Gastroesophageal sphincter (tissue), 4 donors: ENCODE data around the gene TBCE. TPM values are rescaled to one million over a fixed set of nuclear protein-coding genes. Genes with fewer than 3 reads are reported as not detected.
"Not testable (repeated sequence)": the region's sequence is repeated elsewhere in the genome, so short reads cannot be mapped to it uniquely, and the experiment has no call there.

Experiments
- ATAC-seq: fragments of 150-250 bp; one replicate; pipeline ENCODE4 v1.9.1; 2016; ENCODE audit warnings: mild to moderate bottlenecking, moderate library complexity
- H3K27ac ChIP-seq, 4 donors: fragments of 200-600 bp; sonication (generic) in 3 of 4; 1 replicate in 3 of 4; 2 replicates in 1 of 4; pipeline ENCODE4 v1.5.1; 2016 to 2019
- H3K27me3 ChIP-seq: fragments of 200-600 bp; sonication (generic); one replicate; pipeline ENCODE4 v1.5.1; 2019
- H3K36me3 ChIP-seq, 2 donors: fragments of 200-600 bp; sonication (generic); one replicate each; pipeline ENCODE4 v1.5.1; 2019; ENCODE audit warnings: control low read depth in 1 of 2
- H3K4me1 ChIP-seq, 3 donors: fragments of 200-600 bp; sonication (generic); 1 replicate in 2 of 3; 2 replicates in 1 of 3; pipeline ENCODE4 v1.5.1; 2016 to 2019; ENCODE audit warnings: control low read depth in 2 of 3
- H3K4me3 ChIP-seq, 2 donors: fragments of 200-600 bp; sonication (generic); one replicate each; pipeline ENCODE4 v1.5.1; 2019; ENCODE audit warnings: mild to moderate bottlenecking in 1 of 2, moderate library complexity in 1 of 2
- H3K9me3 ChIP-seq, 3 donors: fragments of 200-600 bp; sonication (generic); one replicate each; pipeline ENCODE4 v1.5.1; 2017 to 2019; ENCODE audit warnings: control low read depth in 2 of 3
- CTCF ChIP-seq, 4 experiments: fragments of 200-600 bp in 2 of 4; fragments of 450-650 bp in 2 of 4; sonication (generic) in 1 of 4; IDR thresholded peaks; one replicate each; pipeline ENCODE4 v1.5.1; 2017 to 2019; ENCODE audit warnings: antibody characterized with exemption in 4 of 4, mild to moderate bottlenecking in 2 of 4, moderate library complexity in 2 of 4
- EP300 ChIP-seq: sonication (generic); formaldehyde crosslinking; IDR thresholded peaks from one replicate; pipeline ENCODE4 v1.6.1; 2017; ENCODE audit warnings: antibody characterized with exemption, mild to moderate bottlenecking
- POLR2A ChIP-seq, 2 donors: fragments of 450-650 bp; IDR thresholded peaks; one replicate each; pipeline ENCODE4 v1.6.1; 2017; ENCODE audit warnings: antibody characterized with exemption in 2 of 2, mild to moderate bottlenecking in 2 of 2, moderate library complexity in 1 of 2
- POLR2AphosphoS5 ChIP-seq: sonication (generic); formaldehyde crosslinking; IDR thresholded peaks from one replicate; pipeline ENCODE4 v1.6.1; 2017; ENCODE audit warnings: antibody characterized with exemption
- WGBS, 2 donors: methylation state at CpG; one replicate each; pipeline ENCODE4 v1.1.5; 2018; ENCODE audit warnings: low coverage in 1 of 2; 5-methylcytosine and 5-hydroxymethylcytosine counted together
- total RNA-seq, 4 donors: library from RNA; depleted of rRNA; stranded (reverse); fragments of >200 nt; gene quantifications; one replicate each; pipeline ENCODE4 v1.1.0, GENCODE V29; 2016

Gene TBCE
- total RNA-seq, 4 donors from 2014 or later, result 13.9 to 22.7 (median 15.4) TPM

DNA sequence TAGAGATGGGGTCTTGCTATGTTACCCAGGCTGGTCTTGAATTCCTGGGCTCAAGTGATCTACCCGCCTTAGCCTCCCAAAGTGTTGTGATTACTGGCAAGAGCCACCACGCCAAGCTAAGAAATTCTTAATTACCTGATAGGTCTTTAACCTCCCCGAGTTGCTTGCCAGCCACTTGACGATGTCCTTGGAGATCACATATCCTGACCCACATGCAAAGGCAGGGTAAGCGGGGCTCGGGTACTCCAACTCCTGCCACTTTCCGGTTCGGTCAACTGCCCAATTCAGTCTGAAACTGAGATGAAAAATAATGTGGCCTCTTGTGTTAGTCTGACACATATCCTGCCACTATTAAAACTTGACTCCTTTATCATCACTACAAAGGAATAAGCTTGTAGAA lies 86.8 kb downstream of the TBCE start:
- WGBS, 2 donors, result 83 to 98% methylated on average over 5 to 7 of the region's 8 CpGs
- TF ChIP-seq POLR2AphosphoS5 (no peak), POLR2A (IDR thresholded peaks at IDR 0.05) (no peak), CTCF (IDR thresholded peaks at IDR 0.05) (no peak), EP300 (no peak)
- no peak overlapping the region for H3K27ac ChIP-seq
- no peak overlapping the region for H3K4me3 ChIP-seq
- no peak for ATAC-seq
- peaks cover 0 to 6% (median 0%) of the 10 kb centered on the region in 3 donors for H3K4me1 ChIP-seq
- H3K27me3 ChIP-seq, result no peaks in the 10 kb centered on the region
- H3K36me3 ChIP-seq, result peaks cover 0 to 75% of the 10 kb centered on the region in 2 donors
- no peaks in the 10 kb centered on the region for H3K9me3 ChIP-seq

- Histone ChIP-seq H3K9me3 (no peaks in the 10 kb centered on the region), H3K27ac (no peak overlapping the region), H3K36me3 (peaks cover 0 to 64% of the 10 kb centered on the region in 2 donors), H3K4me1 (peaks cover 0 to 6% (median 0%) of the 10 kb centered on the region in 3 donors), H3K27me3 (no peaks in the 10 kb centered on the region), H3K4me3 (no peak overlapping the region)
- no peak for ATAC-seq
- TF ChIP-seq EP300, result no peak
- TF ChIP-seq CTCF (IDR thresholded peaks at IDR 0.05), result no peak
- no peak for TF ChIP-seq POLR2AphosphoS5
- no peak for TF ChIP-seq POLR2A (IDR thresholded peaks at IDR 0.05)
- 74 to 79% methylated on average over 2 of the region's 2 CpGs for WGBS, 2 donors
Observed at GRCh38 chr1:235455097-235455496, 87.9 kb downstream of the TBCE start.

DNA sequence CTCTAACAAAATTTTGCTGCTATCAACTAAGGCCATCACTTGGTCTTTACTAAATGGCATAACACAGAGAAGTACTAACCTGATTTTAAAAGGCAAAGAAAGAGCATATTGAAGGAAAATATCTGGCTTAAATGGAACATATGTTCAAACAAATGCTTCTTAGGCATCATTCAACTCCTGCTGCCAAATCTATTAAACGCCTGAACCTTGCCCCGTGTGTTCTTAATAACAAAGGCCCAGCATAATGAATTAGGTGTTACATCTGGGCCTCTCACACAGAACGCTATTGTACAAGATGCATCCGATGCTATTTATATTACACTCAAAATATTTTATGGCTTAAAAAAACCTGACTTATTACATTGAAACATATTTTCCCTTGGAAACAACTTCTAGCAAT lies 88.6 kb downstream of the TBCE start:
- Histone ChIP-seq H3K4me1 (peaks cover 0 to 6% (median 0%) of the 10 kb centered on the region in 3 donors), H3K9me3 (no peaks in the 10 kb centered on the region), H3K27ac (no peak overlapping the region), H3K36me3 (peaks cover 0 to 61% of the 10 kb centered on the region in 2 donors), H3K4me3 (no peak overlapping the region), H3K27me3 (no peaks in the 10 kb centered on the region)
- no peak for ATAC-seq
- TF ChIP-seq POLR2AphosphoS5 (no peak), EP300 (no peak), POLR2A (IDR thresholded peaks at IDR 0.05) (no peak), CTCF (IDR thresholded peaks at IDR 0.05) (no peak)
- WGBS, 2 donors, result 18 to 27% methylated on average over 4 of the region's 4 CpGs

- not testable (repeated sequence) for ATAC-seq
Observed at GRCh38 chr1:235457856-235458255, 90.6 kb downstream of the TBCE start.

GRCh38 chr1:235460770-235461169 lies 93.5 kb downstream of the TBCE start:
- Histone ChIP-seq H3K36me3 (peaks cover 0 to 47% of the 10 kb centered on the region in 2 donors), H3K27ac (no peak overlapping the region), H3K4me3 (no peak overlapping the region), H3K4me1 (peaks cover 0 to 4% (median 0%) of the 10 kb centered on the region in 3 donors), H3K27me3 (no peaks in the 10 kb centered on the region), H3K9me3 (no peaks in the 10 kb centered on the region)
- TF ChIP-seq POLR2AphosphoS5 (no peak), POLR2A (IDR thresholded peaks at IDR 0.05) (no peak), EP300 (no peak), CTCF (IDR thresholded peaks at IDR 0.05) (no peak)
- WGBS, 2 donors, result 84 to 86% methylated on average over 4 to 5 of the region's 5 CpGs
- no peak for ATAC-seq

More at GRCh38 chr1:235457856-235458255, 90.6 kb downstream of the TBCE start:
- not testable (repeated sequence) for H3K27ac ChIP-seq, H3K4me3 ChIP-seq, H3K27me3 ChIP-seq, H3K9me3 ChIP-seq, H3K4me1 ChIP-seq
- WGBS, 2 donors, result 93 to 96% methylated on average over 6 to 7 of the region's 7 CpGs
- H3K36me3 ChIP-seq, result peaks cover 0 to 53% of the 10 kb centered on the region in 2 donors
